ENCODE results near the gene MLF1.

The MLF1 gene

GRCh38 chr3:158559504-158559903 is 11.5 kb upstream of the MLF1 start:
- no peak overlapping the region for H3K4me3 ChIP-seq (ENCODE audit: low read length)
- no peaks in the 10 kb centered on the region for H3K9me3 ChIP-seq (ENCODE audit: control insufficient read depth, low read length)
- peaks cover 2% of the 10 kb centered on the region for H3K27me3 ChIP-seq (ENCODE audit: control insufficient read depth, insufficient read depth, low read length)
- H3K4me1 ChIP-seq (ENCODE audit: control insufficient read depth, insufficient read depth, low read length), result no peaks in the 10 kb centered on the region
- H3K36me3 ChIP-seq (ENCODE audit: control insufficient read depth, insufficient read depth, low read length), result no peaks in the 10 kb centered on the region
- no peak overlapping the region for H3K9ac ChIP-seq (ENCODE audit: low read length)

GRCh38 chr3:158560979-158561378 is 10.0 kb upstream of the MLF1 start:
- Histone ChIP-seq H3K36me3 (ENCODE audit: control insufficient read depth, insufficient read depth, low read length) (no peaks in the 10 kb centered on the region), H3K9ac (ENCODE audit: low read length) (no peak overlapping the region), H3K27me3 (ENCODE audit: control insufficient read depth, insufficient read depth, low read length) (peaks cover 2% of the 10 kb centered on the region), H3K4me1 (ENCODE audit: control insufficient read depth, insufficient read depth, low read length) (no peaks in the 10 kb centered on the region), H3K9me3 (ENCODE audit: control insufficient read depth, low read length) (no peaks in the 10 kb centered on the region), H3K4me3 (ENCODE audit: low read length) (no peak overlapping the region)

- no peaks in the 10 kb centered on the region for H3K36me3 ChIP-seq (ENCODE audit: control insufficient read depth, insufficient read depth, low read length)
Measured at GRCh38 chr3:158562674-158563073, 8.3 kb upstream of the MLF1 start.

GRCh38 chr3:158563076-158563475 is 7.9 kb upstream of the MLF1 start:
- Histone ChIP-seq H3K4me3 (ENCODE audit: low read length) (no peak overlapping the region), H3K27me3 (ENCODE audit: control insufficient read depth, insufficient read depth, low read length) (peaks cover 2% of the 10 kb centered on the region), H3K9me3 (ENCODE audit: control insufficient read depth, low read length) (no peaks in the 10 kb centered on the region), H3K4me1 (ENCODE audit: control insufficient read depth, insufficient read depth, low read length) (no peaks in the 10 kb centered on the region), H3K36me3 (ENCODE audit: control insufficient read depth, insufficient read depth, low read length) (no peaks in the 10 kb centered on the region), H3K9ac (ENCODE audit: low read length) (no peak overlapping the region)

More at GRCh38 chr3:158562674-158563073, 8.3 kb upstream of the MLF1 start:
- Histone ChIP-seq H3K4me1 (ENCODE audit: control insufficient read depth, insufficient read depth, low read length) (no peaks in the 10 kb centered on the region), H3K27me3 (ENCODE audit: control insufficient read depth, insufficient read depth, low read length) (peaks cover 2% of the 10 kb centered on the region), H3K9me3 (ENCODE audit: control insufficient read depth, low read length) (no peaks in the 10 kb centered on the region), H3K4me3 (ENCODE audit: low read length) (no peak overlapping the region), H3K9ac (ENCODE audit: low read length) (no peak overlapping the region)

GRCh38 chr3:158565076-158565475 is 5.9 kb upstream of the MLF1 start:
- no peaks in the 10 kb centered on the region for H3K36me3 ChIP-seq (ENCODE audit: control insufficient read depth, insufficient read depth, low read length)
- no peaks in the 10 kb centered on the region for H3K4me1 ChIP-seq (ENCODE audit: control insufficient read depth, insufficient read depth, low read length)
- H3K4me3 ChIP-seq (ENCODE audit: low read length), result no peak overlapping the region
- peaks cover 2% of the 10 kb centered on the region for H3K27me3 ChIP-seq (ENCODE audit: control insufficient read depth, insufficient read depth, low read length)
- no peaks in the 10 kb centered on the region for H3K9me3 ChIP-seq (ENCODE audit: control insufficient read depth, low read length)
- no peak overlapping the region for H3K9ac ChIP-seq (ENCODE audit: low read length)

- Histone ChIP-seq H3K9ac (ENCODE audit: low read length) (no peak overlapping the region), H3K27me3 (ENCODE audit: control insufficient read depth, insufficient read depth, low read length) (peaks cover 3% of the 10 kb centered on the region), H3K4me1 (ENCODE audit: control insufficient read depth, insufficient read depth, low read length) (peaks cover 7% of the 10 kb centered on the region), H3K36me3 (ENCODE audit: control insufficient read depth, insufficient read depth, low read length) (no peaks in the 10 kb centered on the region), H3K4me3 (ENCODE audit: low read length) (no peak overlapping the region), H3K9me3 (ENCODE audit: control insufficient read depth, low read length) (no peaks in the 10 kb centered on the region)
Measured at GRCh38 chr3:158568784-158569183, 2.2 kb upstream of the MLF1 start.

GRCh38 chr3:158569794-158570193 is 1.2 kb upstream of the MLF1 start:
- Histone ChIP-seq H3K27me3 (ENCODE audit: control insufficient read depth, insufficient read depth, low read length) (peaks cover 3% of the 10 kb centered on the region), H3K9me3 (ENCODE audit: control insufficient read depth, low read length) (no peaks in the 10 kb centered on the region), H3K9ac (ENCODE audit: low read length) (no peak overlapping the region), H3K4me1 (ENCODE audit: control insufficient read depth, insufficient read depth, low read length) (peaks cover 7% of the 10 kb centered on the region), H3K36me3 (ENCODE audit: control insufficient read depth, insufficient read depth, low read length) (no peaks in the 10 kb centered on the region), H3K4me3 (ENCODE audit: low read length) (no peak overlapping the region)

GRCh38 chr3:158571969-158572765 is 1.2 kb downstream of the MLF1 start:
- no peaks in the 10 kb centered on the region for H3K9me3 ChIP-seq (ENCODE audit: control insufficient read depth, low read length)
- no peak overlapping the region for H3K4me3 ChIP-seq (ENCODE audit: low read length)
- peaks cover 3% of the 10 kb centered on the region for H3K27me3 ChIP-seq (ENCODE audit: control insufficient read depth, insufficient read depth, low read length)
- peaks cover 7% of the 10 kb centered on the region for H3K4me1 ChIP-seq (ENCODE audit: control insufficient read depth, insufficient read depth, low read length)
- no peak overlapping the region for H3K9ac ChIP-seq (ENCODE audit: low read length)
- H3K36me3 ChIP-seq (ENCODE audit: control insufficient read depth, insufficient read depth, low read length), result no peaks in the 10 kb centered on the region

GRCh38 chr3:158572766-158573060 is 1.7 kb downstream of the MLF1 start:
- H3K27me3 ChIP-seq (ENCODE audit: control insufficient read depth, insufficient read depth, low read length), result peaks cover 3% of the 10 kb centered on the region
- H3K4me1 ChIP-seq (ENCODE audit: control insufficient read depth, insufficient read depth, low read length), result peaks cover 7% of the 10 kb centered on the region
- H3K4me3 ChIP-seq (ENCODE audit: low read length), result no peak overlapping the region
- no peak overlapping the region for H3K9ac ChIP-seq (ENCODE audit: low read length)
- H3K36me3 ChIP-seq (ENCODE audit: control insufficient read depth, insufficient read depth, low read length), result no peaks in the 10 kb centered on the region
- H3K9me3 ChIP-seq (ENCODE audit: control insufficient read depth, low read length), result no peaks in the 10 kb centered on the region

- Histone ChIP-seq H3K27me3 (ENCODE audit: control insufficient read depth, insufficient read depth, low read length) (peaks cover 3% of the 10 kb centered on the region), H3K4me3 (ENCODE audit: low read length) (no peak overlapping the region), H3K4me1 (ENCODE audit: control insufficient read depth, insufficient read depth, low read length) (peaks cover 7% of the 10 kb centered on the region), H3K36me3 (ENCODE audit: control insufficient read depth, insufficient read depth, low read length) (no peaks in the 10 kb centered on the region), H3K9me3 (ENCODE audit: control insufficient read depth, low read length) (no peaks in the 10 kb centered on the region), H3K9ac (ENCODE audit: low read length) (no peak overlapping the region)
Measured at GRCh38 chr3:158573714-158574113, 2.7 kb downstream of the MLF1 start.

GRCh38 chr3:158574646-158575045 is 3.7 kb downstream of the MLF1 start:
- H3K27me3 ChIP-seq (ENCODE audit: control insufficient read depth, insufficient read depth, low read length), result peaks cover 3% of the 10 kb centered on the region
- peaks cover 7% of the 10 kb centered on the region for H3K4me1 ChIP-seq (ENCODE audit: control insufficient read depth, insufficient read depth, low read length)
- no peaks in the 10 kb centered on the region for H3K36me3 ChIP-seq (ENCODE audit: control insufficient read depth, insufficient read depth, low read length)
- no peaks in the 10 kb centered on the region for H3K9me3 ChIP-seq (ENCODE audit: control insufficient read depth, low read length)
- no peak overlapping the region for H3K4me3 ChIP-seq (ENCODE audit: low read length)
- H3K9ac ChIP-seq (ENCODE audit: low read length), result no peak overlapping the region

GRCh38 chr3:158590223-158590622 is 19.2 kb downstream of the MLF1 start:
- no peaks in the 10 kb centered on the region for H3K4me1 ChIP-seq (ENCODE audit: control insufficient read depth, insufficient read depth, low read length)

GRCh38 chr3:158600787-158601186 is 29.8 kb downstream of the MLF1 start:
- Histone ChIP-seq H3K4me3 (ENCODE audit: low read length) (no peak overlapping the region), H3K4me1 (ENCODE audit: control insufficient read depth, insufficient read depth, low read length) (no peaks in the 10 kb centered on the region), H3K9me3 (ENCODE audit: control insufficient read depth, low read length) (no peaks in the 10 kb centered on the region), H3K27me3 (ENCODE audit: control insufficient read depth, insufficient read depth, low read length) (no peaks in the 10 kb centered on the region), H3K9ac (ENCODE audit: low read length) (no peak overlapping the region), H3K36me3 (ENCODE audit: control insufficient read depth, insufficient read depth, low read length) (no peaks in the 10 kb centered on the region)

More at GRCh38 chr3:158590223-158590622, 19.2 kb downstream of the MLF1 start:
- no peaks in the 10 kb centered on the region for H3K36me3 ChIP-seq (ENCODE audit: control insufficient read depth, insufficient read depth, low read length)
- H3K27me3 ChIP-seq (ENCODE audit: control insufficient read depth, insufficient read depth, low read length), result no peaks in the 10 kb centered on the region
- H3K9ac ChIP-seq (ENCODE audit: low read length), result no peak overlapping the region
- H3K4me3 ChIP-seq (ENCODE audit: low read length), result no peak overlapping the region
- H3K9me3 ChIP-seq (ENCODE audit: control insufficient read depth, low read length), result no peaks in the 10 kb centered on the region
